Activated CD8-positive, alpha-beta memory T cell treated with anti-CD3 and anti-CD28 coated beads, Interleukin-2, amount 50 U/mL, for 48 hours (primary cell): Measurements from ENCODE around the gene MS4A15.

Experiments
- DNase-seq: peaks from one replicate; pipeline ENCODE4 v3.0.0-alpha.2; 2020

The MS4A15 gene

GRCh38 chr11:60780774-60781173, 24.1 kb downstream of the MS4A15 start:
- no peak for DNase-seq

GRCh38 chr11:60781286-60781980, 24.8 kb downstream of the MS4A15 start:
- DNase-seq = no peak

- DNase-seq = no peak
Measured at GRCh38 chr11:60781981-60782316, 25.3 kb downstream of the MS4A15 start.

GRCh38 chr11:60782393-60783140, 25.9 kb downstream of the MS4A15 start:
- DNase-seq = no peak

- no peak for DNase-seq
Measured at GRCh38 chr11:60783141-60783484, 26.4 kb downstream of the MS4A15 start.

- no peak for DNase-seq
Measured at GRCh38 chr11:60783911-60784310, 27.2 kb downstream of the MS4A15 start.

- no peak for DNase-seq
Measured at GRCh38 chr11:60785136-60785535, 28.5 kb downstream of the MS4A15 start, which contains the start of gene MS4A10. Gene MS4A10 (plus strand): TSS chr11:60785333. CDS start chr11:60790336, 5,003 bp downstream.

GRCh38 chr11:60785806-60786361, 29.2 kb downstream of the MS4A15 start:
- DNase-seq = no peak

- no peak for DNase-seq
Measured at GRCh38 chr11:60786811-60787567, 30.3 kb downstream of the MS4A15 start.

GRCh38 chr11:60788401-60789125, 31.9 kb downstream of the MS4A15 start:
- DNase-seq = no peak

- no peak for DNase-seq
Measured at GRCh38 chr11:60790726-60791125, 34.1 kb downstream of the MS4A15 start.

- no peak for DNase-seq
Measured at GRCh38 chr11:60791153-60791933, 34.7 kb downstream of the MS4A15 start.

- no peak for DNase-seq
Measured at GRCh38 chr11:60792521-60792920, 35.9 kb downstream of the MS4A15 start.

- no peak for DNase-seq
Measured at GRCh38 chr11:60795291-60795690, 38.6 kb downstream of the MS4A15 start.

GRCh38 chr11:60797846-60798630, 41.4 kb downstream of the MS4A15 start:
- no peak for DNase-seq

- no peak for DNase-seq
Measured at GRCh38 chr11:60798631-60799030, 42.0 kb downstream of the MS4A15 start.

- DNase-seq = no peak
Measured at GRCh38 chr11:60801194-60801593, 44.5 kb downstream of the MS4A15 start.

- no peak for DNase-seq
Measured at GRCh38 chr11:60803273-60803936, 46.7 kb downstream of the MS4A15 start.

- DNase-seq = no peak
Measured at GRCh38 chr11:60809249-60809648, 52.6 kb downstream of the MS4A15 start.

- DNase-seq = no peak
Measured at GRCh38 chr11:60809691-60810090, 53.0 kb downstream of the MS4A15 start.

- no peak for DNase-seq
Measured at GRCh38 chr11:60810151-60810550, 53.5 kb downstream of the MS4A15 start.
